HepG2 (cell line): ENCODE measurements around the gene CCDC192. TPM values are rescaled to one million over a fixed set of nuclear protein-coding genes. Genes with fewer than 3 reads are reported as not detected.
A peak's percentile ranks its signal among the peaks of the same experiment; 100 is the strongest.

Source experiments
- ELF3 ChIP-seq: IDR thresholded peaks from 2 replicates; pipeline ENCODE4 v1.6.1; 2016; ENCODE audit warnings: missing genetic modification reagents, missing compliant biosample characterization
- JUN ChIP-seq: sonication (generic); formaldehyde crosslinking; IDR thresholded peaks from 2 replicates; pipeline ENCODE4 v1.4.0; 2020; ENCODE audit warnings: mild to moderate bottlenecking, missing genetic modification reagents
- MLXIP ChIP-seq: sonication (generic); formaldehyde crosslinking; IDR thresholded peaks from 2 replicates; pipeline ENCODE4 v1.9.0; 2021; ENCODE audit warnings: missing genetic modification reagents, borderline replicate concordance
- MXI1 ChIP-seq: IDR thresholded peaks from 3 replicates; pipeline ENCODE4 v1.6.1; 2012; ENCODE audit warnings: low read depth, low read length, inconsistent platforms, borderline replicate concordance
- ONECUT2 ChIP-seq: sonication (generic); formaldehyde crosslinking; IDR thresholded peaks from 2 replicates; pipeline ENCODE4 v1.4.0; 2020; ENCODE audit warnings: missing genetic modification reagents
- SALL1 ChIP-seq: sonication (generic); formaldehyde crosslinking; IDR thresholded peaks from 2 replicates; pipeline ENCODE4 v1.8.0; 2022; ENCODE audit warnings: mild to moderate bottlenecking, missing genetic modification reagents
- SNRNP70 ChIP-seq: fragments of 200-400 bp; formaldehyde crosslinking; IDR thresholded peaks from 2 replicates; pipeline ENCODE4 v1.6.1; 2017; ENCODE audit warnings: mild to moderate bottlenecking, low read depth, low read length, moderate library complexity
- SP5 ChIP-seq: IDR thresholded peaks from 2 replicates; pipeline ENCODE4 v1.6.1; 2016; ENCODE audit warnings: low read depth, borderline replicate concordance
- ZNF24 ChIP-seq: fragments of 450-650 bp; IDR thresholded peaks from 2 replicates; pipeline ENCODE4 v1.6.1; 2017; ENCODE audit warnings: antibody characterized with exemption, mild to moderate bottlenecking
- ZNF274 ChIP-seq: sonication (generic); formaldehyde crosslinking; IDR thresholded peaks from 2 replicates; pipeline ENCODE4 v1.5.1; 2020; ENCODE audit warnings: mild to moderate bottlenecking, missing genetic modification reagents
- ZNF318 ChIP-seq: sonication (generic); formaldehyde crosslinking; IDR thresholded peaks from 2 replicates; pipeline ENCODE4 v1.4.0; 2020; ENCODE audit warnings: mild to moderate bottlenecking, missing genetic modification reagents
- ZNF883 ChIP-seq: sonication (generic); formaldehyde crosslinking; IDR thresholded peaks from 2 replicates; pipeline ENCODE4 v1.5.1; 2020; ENCODE audit warnings: mild to moderate bottlenecking, missing genetic modification reagents; ENCODE audit errors: not compliant biosample characterization
- polyA plus RNA-seq, 8 experiments: library from polyadenylated mRNA; depleted of rRNA in 3 of 8; stranded (reverse) in 7 of 8; unstranded in 1 of 8; fragments of >200 nt; fragmentation: Illumina TruSeq in 4 of 8; extraction: Trizol in 4 of 8; gene quantifications; 2 replicates each; pipeline versions ENCODE4 v1.2.1 to v1.2.3, GENCODE V29; 2011 to 2016; ENCODE audit warnings: low read depth in 4 of 8, missing spikeins in 1 of 8, mixed read lengths in 1 of 8; ENCODE audit not compliant: insufficient read depth in 1 of 8
- total RNA-seq, 5 experiments: library from RNA; depleted of rRNA; stranded (reverse); fragments of >200 nt; fragmentation: Illumina TruSeq; extraction: Trizol; gene quantifications; 2 replicates each; pipeline ENCODE4 v1.2.3, GENCODE V29; 2016; ENCODE audit warnings: low read depth in 1 of 5
- TF ChIP-seq, protein P1 (sequence below): sonication (generic); formaldehyde crosslinking; IDR thresholded peaks from 2 replicates; pipeline ENCODE4 v1.4.0; 2020; ENCODE audit warnings: missing genetic modification reagents
- TF ChIP-seq, protein P2 (sequence below): sonication (generic); formaldehyde crosslinking; IDR thresholded peaks from 2 replicates; pipeline ENCODE4 v1.5.0; 2020; ENCODE audit warnings: mild to moderate bottlenecking, missing genetic modification reagents

CCDC192 gene
- total and polyA plus RNA-seq, 2 of the 13 experiments (the other 11 are each of a cell fraction or from before 2014, with no cell fraction given) = not detected

- no peak for TF ChIP-seq MLXIP (CRISPR knock-in tag)
- TF ChIP-seq ZNF274 (CRISPR knock-in tag) = no peak
- TF ChIP-seq, protein P1, sequence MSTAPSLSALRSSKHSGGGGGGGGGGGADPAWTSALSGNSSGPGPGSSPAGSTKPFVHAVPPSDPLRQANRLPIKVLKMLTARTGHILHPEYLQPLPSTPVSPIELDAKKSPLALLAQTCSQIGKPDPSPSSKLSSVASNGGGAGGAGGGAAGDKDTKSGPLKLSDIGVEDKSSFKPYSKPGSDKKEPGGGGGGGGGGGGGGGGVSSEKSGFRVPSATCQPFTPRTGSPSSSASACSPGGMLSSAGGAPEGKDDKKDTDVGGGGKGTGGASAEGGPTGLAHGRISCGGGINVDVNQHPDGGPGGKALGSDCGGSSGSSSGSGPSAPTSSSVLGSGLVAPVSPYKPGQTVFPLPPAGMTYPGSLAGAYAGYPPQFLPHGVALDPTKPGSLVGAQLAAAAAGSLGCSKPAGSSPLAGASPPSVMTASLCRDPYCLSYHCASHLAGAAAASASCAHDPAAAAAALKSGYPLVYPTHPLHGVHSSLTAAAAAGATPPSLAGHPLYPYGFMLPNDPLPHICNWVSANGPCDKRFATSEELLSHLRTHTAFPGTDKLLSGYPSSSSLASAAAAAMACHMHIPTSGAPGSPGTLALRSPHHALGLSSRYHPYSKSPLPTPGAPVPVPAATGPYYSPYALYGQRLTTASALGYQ (CRISPR knock-in tag) = peak; percentile 65; the same call in 1 of the 2 replicates
- no peak for TF ChIP-seq ZNF883 (CRISPR knock-in tag)
- TF ChIP-seq SNRNP70 = no peak
- peak; percentile 15; the same call in 1 of the 2 replicates for TF ChIP-seq SP5
- no peak for TF ChIP-seq ONECUT2 (CRISPR knock-in tag)
- TF ChIP-seq, protein P2, sequence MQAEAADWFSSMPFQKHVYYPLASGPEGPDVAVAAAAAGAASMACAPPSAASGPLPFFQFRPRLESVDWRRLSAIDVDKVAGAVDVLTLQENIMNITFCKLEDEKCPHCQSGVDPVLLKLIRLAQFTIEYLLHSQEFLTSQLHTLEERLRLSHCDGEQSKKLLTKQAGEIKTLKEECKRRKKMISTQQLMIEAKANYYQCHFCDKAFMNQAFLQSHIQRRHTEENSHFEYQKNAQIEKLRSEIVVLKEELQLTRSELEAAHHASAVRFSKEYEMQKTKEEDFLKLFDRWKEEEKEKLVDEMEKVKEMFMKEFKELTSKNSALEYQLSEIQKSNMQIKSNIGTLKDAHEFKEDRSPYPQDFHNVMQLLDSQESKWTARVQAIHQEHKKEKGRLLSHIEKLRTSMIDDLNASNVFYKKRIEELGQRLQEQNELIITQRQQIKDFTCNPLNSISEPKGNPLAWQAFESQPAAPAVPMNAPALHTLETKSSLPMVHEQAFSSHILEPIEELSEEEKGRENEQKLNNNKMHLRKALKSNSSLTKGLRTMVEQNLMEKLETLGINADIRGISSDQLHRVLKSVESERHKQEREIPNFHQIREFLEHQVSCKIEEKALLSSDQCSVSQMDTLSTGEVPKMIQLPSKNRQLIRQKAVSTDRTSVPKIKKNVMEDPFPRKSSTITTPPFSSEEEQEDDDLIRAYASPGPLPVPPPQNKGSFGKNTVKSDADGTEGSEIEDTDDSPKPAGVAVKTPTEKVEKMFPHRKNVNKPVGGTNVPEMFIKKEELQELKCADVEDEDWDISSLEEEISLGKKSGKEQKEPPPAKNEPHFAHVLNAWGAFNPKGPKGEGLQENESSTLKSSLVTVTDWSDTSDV = no peak
- no peak for TF ChIP-seq MXI1
- peak; percentile 49; the same call in 1 of the 2 replicates for TF ChIP-seq ELF3 (CRISPR knock-in tag)
- no peak for TF ChIP-seq JUN
- TF ChIP-seq ZNF318 (CRISPR knock-in tag) = no peak
- TF ChIP-seq SALL1 (CRISPR knock-in tag) = no peak
- no peak for TF ChIP-seq ZNF24
Observed at GRCh38 chr5:127958421-127959011, 255.3 kb downstream of the CCDC192 start (continued).
